ENCODE measurements around the gene USH1G.

GRCh38 chr17:74935585-74936469 is 12.8 kb upstream of the USH1G start, which contains the start of gene OTOP3:
- TF ChIP-seq POLR2A (IDR thresholded peaks at IDR 0.05; ENCODE audit: low read depth, low read length): no peak
- no peak for TF ChIP-seq POLR2AphosphoS5 (IDR thresholded peaks at IDR 0.05; ENCODE audit: low read depth, low read length)
- no peak for TF ChIP-seq PAX5 (IDR thresholded peaks at IDR 0.05; ENCODE audit: insufficient read depth, low read length, severe bottlenecking)
